ENCODE data around the gene PPP1R1C. TPM values are rescaled to one million over a fixed set of nuclear protein-coding genes. Genes with fewer than 3 reads are reported as not detected.

The PPP1R1C gene
- total RNA-seq, 4 donors from 2014 or later = 1.1 to 27.4 TPM; not detected in 2

DNA sequence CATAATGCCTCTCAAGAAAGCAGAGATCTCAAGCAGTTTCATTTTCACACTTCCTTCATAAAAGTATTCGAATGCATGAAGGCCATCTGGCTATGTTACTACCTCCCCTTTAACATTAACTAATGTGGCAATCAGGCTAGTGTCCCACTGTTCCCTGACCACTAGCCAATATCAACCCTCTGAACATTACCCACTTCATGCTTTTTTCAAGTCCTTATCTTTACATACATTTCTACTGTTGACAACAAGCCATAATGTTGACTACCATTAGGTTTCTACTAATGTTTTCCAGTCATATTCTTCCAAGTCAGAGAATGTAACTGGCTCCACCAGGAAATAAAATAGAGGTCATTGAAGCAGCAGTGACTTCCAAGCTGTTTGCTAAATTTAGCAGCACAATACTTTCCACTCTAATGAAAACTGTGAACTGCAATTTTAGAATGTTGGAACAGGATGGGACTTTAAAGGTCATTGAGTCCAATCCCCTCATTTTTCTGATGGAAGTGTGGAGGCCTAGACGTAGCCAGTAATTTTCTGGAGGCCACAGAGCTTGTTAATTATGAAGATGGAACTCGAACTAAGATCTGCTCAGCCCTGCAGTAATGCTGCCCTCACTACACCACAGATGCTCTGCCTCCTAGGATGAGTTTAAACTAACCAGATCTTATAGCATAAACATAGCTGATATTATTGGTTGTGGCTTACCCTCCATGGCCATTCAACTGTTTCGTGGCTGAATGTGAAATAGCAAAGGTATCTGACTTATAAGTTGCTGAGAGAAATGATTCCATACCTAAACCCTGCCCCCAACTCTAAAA is 630 bp upstream of the PPP1R1C start:
- no peak overlapping the region for H3K4me3 ChIP-seq
- H3K9me3 ChIP-seq = no peaks in the 10 kb centered on the region
- peaks cover 0 to 2% of the 10 kb centered on the region in 2 donors for H3K36me3 ChIP-seq
- no peak for DNase-seq
- no peak overlapping the region for H3K27ac ChIP-seq
- TF ChIP-seq, protein P1, sequence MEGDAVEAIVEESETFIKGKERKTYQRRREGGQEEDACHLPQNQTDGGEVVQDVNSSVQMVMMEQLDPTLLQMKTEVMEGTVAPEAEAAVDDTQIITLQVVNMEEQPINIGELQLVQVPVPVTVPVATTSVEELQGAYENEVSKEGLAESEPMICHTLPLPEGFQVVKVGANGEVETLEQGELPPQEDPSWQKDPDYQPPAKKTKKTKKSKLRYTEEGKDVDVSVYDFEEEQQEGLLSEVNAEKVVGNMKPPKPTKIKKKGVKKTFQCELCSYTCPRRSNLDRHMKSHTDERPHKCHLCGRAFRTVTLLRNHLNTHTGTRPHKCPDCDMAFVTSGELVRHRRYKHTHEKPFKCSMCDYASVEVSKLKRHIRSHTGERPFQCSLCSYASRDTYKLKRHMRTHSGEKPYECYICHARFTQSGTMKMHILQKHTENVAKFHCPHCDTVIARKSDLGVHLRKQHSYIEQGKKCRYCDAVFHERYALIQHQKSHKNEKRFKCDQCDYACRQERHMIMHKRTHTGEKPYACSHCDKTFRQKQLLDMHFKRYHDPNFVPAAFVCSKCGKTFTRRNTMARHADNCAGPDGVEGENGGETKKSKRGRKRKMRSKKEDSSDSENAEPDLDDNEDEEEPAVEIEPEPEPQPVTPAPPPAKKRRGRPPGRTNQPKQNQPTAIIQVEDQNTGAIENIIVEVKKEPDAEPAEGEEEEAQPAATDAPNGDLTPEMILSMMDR (IDR thresholded peaks at IDR 0.05) = no peak
- TF ChIP-seq POLR2A (IDR thresholded peaks at IDR 0.05) = no peak
- H3K27me3 ChIP-seq = no peaks in the 10 kb centered on the region
- H3K4me1 ChIP-seq = no peaks in the 10 kb centered on the region
- intact Hi-C loops (cut with DNase I; ENCODE audit: low total_unique reads) = no loop called here

GRCh38 chr2:181988154-181988924 is 2.7 kb downstream of the PPP1R1C start:
- TF ChIP-seq, protein P1 (IDR thresholded peaks at IDR 0.05) = no peak
- TF ChIP-seq POLR2A (IDR thresholded peaks at IDR 0.05) = no peak
- Histone ChIP-seq H3K27ac (no peak overlapping the region), H3K4me1 (no peaks in the 10 kb centered on the region), H3K4me3 (no peak overlapping the region), H3K9me3 (no peaks in the 10 kb centered on the region), H3K36me3 (peaks cover 0 to 2% of the 10 kb centered on the region in 2 donors), H3K27me3 (no peaks in the 10 kb centered on the region)
- intact Hi-C loops (cut with DNase I; ENCODE audit: low total_unique reads) = no loop called here
- DNase-seq = no peak

GRCh38 chr2:181989099-181989498 is 3.4 kb downstream of the PPP1R1C start:
- Histone ChIP-seq H3K4me3 (no peak overlapping the region), H3K4me1 (no peaks in the 10 kb centered on the region), H3K27me3 (no peaks in the 10 kb centered on the region), H3K27ac (no peak overlapping the region), H3K9me3 (no peaks in the 10 kb centered on the region), H3K36me3 (peaks cover 0 to 2% of the 10 kb centered on the region in 2 donors)
- no peak for TF ChIP-seq POLR2A (IDR thresholded peaks at IDR 0.05)
- TF ChIP-seq, protein P1 (IDR thresholded peaks at IDR 0.05) = no peak
- no peak for DNase-seq
- intact Hi-C loops (cut with DNase I; ENCODE audit: low total_unique reads) = no loop called here

DNA sequence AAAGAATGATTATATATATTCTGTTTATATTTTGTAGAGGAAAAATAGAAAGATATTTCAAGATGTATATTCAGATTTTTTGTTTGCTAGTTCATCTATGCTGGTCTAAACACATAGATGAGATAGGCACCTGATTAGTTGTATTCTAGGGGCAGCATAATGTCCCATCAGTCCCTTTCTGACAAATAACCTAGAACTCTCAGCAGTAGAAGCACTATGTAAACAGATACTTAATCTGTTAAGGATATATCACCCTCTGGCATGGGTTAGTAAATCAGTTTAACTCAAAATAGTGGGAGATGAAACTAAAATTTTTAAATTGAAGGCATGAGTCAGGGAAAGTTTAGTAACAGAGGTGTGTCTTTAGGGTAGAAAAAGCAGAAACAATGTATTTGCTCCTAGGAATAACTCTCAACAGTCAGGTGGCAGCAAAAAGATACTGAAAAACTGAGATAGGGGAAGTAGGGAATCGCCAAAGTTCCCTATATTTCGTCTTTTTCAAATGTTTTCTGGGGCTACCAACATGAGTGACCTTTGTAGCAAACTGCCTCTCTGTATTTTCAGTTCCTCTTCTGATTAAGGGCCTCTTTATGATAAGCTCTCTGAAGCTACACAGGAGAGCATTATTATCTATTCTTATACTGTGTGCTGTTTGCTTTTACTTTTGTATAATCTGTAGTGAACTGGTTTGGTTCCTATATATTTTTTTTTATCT is 5.7 kb downstream of the PPP1R1C start:
- TF ChIP-seq, protein P1 (IDR thresholded peaks at IDR 0.05) = no peak
- TF ChIP-seq POLR2A (IDR thresholded peaks at IDR 0.05) = no peak
- Histone ChIP-seq H3K27me3 (no peaks in the 10 kb centered on the region), H3K4me1 (no peaks in the 10 kb centered on the region), H3K27ac (no peak overlapping the region), H3K4me3 (no peak overlapping the region), H3K36me3 (peaks cover 0 to 2% of the 10 kb centered on the region in 2 donors), H3K9me3 (no peaks in the 10 kb centered on the region)
- intact Hi-C loops (cut with DNase I; ENCODE audit: low total_unique reads) = no loop called here
- DNase-seq = no peak

Measured in uterus (tissue), 4 donors.